Natural killer cell (primary cell): ENCODE measurements around the gene KCNB1. TPM values are rescaled to one million over a fixed set of nuclear protein-coding genes. Genes with fewer than 3 reads are reported as not detected.
"Not testable (repeated sequence)": the region's sequence is repeated elsewhere in the genome, so short reads cannot be mapped to it uniquely, and the experiment has no call there.

Source experiments
- ATAC-seq, 3 donors: fragments of 150-1000 bp in 2 of 3; fragments of 200-7000 bp in 1 of 3; cut with Tn5 transposase; 1 replicate in 1 of 3; 2 replicates in 2 of 3; pipeline ENCODE4 v1.10.0; 2021; ENCODE audit warnings: mild to moderate bottlenecking in 2 of 3, moderate library complexity in 2 of 3
- DNase-seq, 2 donors: peaks; one replicate each; pipeline versions ENCODE4 v3.0.0 to v3.0.0-alpha.2; 2013 to 2021; ENCODE audit warnings: mixed read lengths in 1 of 2
- H3K27ac ChIP-seq: one replicate; pipeline ENCODE4 v1.5.1; 2013; ENCODE audit warnings: mild to moderate bottlenecking, low read length
- H3K27me3 ChIP-seq: one replicate; pipeline ENCODE4 v1.6.1; 2013; ENCODE audit warnings: low read length; ENCODE audit not compliant: control insufficient read depth, insufficient read depth
- H3K36me3 ChIP-seq: one replicate; pipeline ENCODE4 v1.6.1; 2013; ENCODE audit warnings: low read length; ENCODE audit not compliant: control insufficient read depth, insufficient read depth
- H3K4me1 ChIP-seq: one replicate; pipeline ENCODE4 v1.6.1; 2013; ENCODE audit warnings: low read length; ENCODE audit not compliant: control insufficient read depth, insufficient read depth
- H3K4me3 ChIP-seq: one replicate; pipeline ENCODE4 v1.5.1; 2013; ENCODE audit warnings: low read length
- H3K9me3 ChIP-seq: one replicate; pipeline ENCODE4 v1.6.1; 2013; ENCODE audit warnings: low read length; ENCODE audit not compliant: control insufficient read depth, insufficient read depth
- H3K27ac Mint-ChIP-seq, 2 donors: one replicate each; pipeline ENCODE4 v1.8.0; 2022; ENCODE audit warnings: mild to moderate bottlenecking in 2 of 2, mixed read lengths in 2 of 2, moderate library complexity in 1 of 2
- H3K27me3 Mint-ChIP-seq, 2 donors: one replicate each; pipeline ENCODE4 v1.8.0; 2022; ENCODE audit warnings: low read depth in 2 of 2, mixed read lengths in 2 of 2
- H3K36me3 Mint-ChIP-seq: one replicate; pipeline ENCODE4 v1.8.0; 2022; ENCODE audit warnings: mixed read lengths
- H3K4me1 Mint-ChIP-seq, 2 donors: one replicate each; pipeline ENCODE4 v1.8.0; 2022; ENCODE audit warnings: mixed read lengths in 2 of 2
- H3K4me3 Mint-ChIP-seq: one replicate; pipeline ENCODE4 v1.8.0; 2022; ENCODE audit warnings: mild to moderate bottlenecking, moderate library complexity, mixed read lengths
- H3K9me3 Mint-ChIP-seq, 2 donors: one replicate each; pipeline ENCODE4 v1.8.0; 2022; ENCODE audit warnings: mixed read lengths in 2 of 2
- CTCF ChIP-seq: fragments of 200-600 bp; IDR thresholded peaks from one replicate; pipeline ENCODE4 v1.8.0; 2022; ENCODE audit warnings: antibody characterized with exemption
- WGBS: methylation state at CpG from one replicate; pipeline ENCODE4 v1.1.7; 2013; ENCODE audit warnings: missing lambda C conversion rate; ENCODE audit not compliant: insufficient coverage; 5-methylcytosine and 5-hydroxymethylcytosine counted together
- intact Hi-C: fragments of 100-400 bp; cut with micrococcal nuclease; formaldehyde crosslinking; loops from one replicate; pipeline ENCODE4 v1.14.2; 2022
- total RNA-seq, 4 donors: library from RNA; stranded (reverse); fragments of 120-200 nt in 1 of 4; gene quantifications; one replicate each; pipeline versions ENCODE4 v1.2.3 to v1.2.4, GENCODE V29; 2013 to 2022

The KCNB1 gene
- total RNA-seq, 3 donors from 2014 or later (not counting 1 experiment from before 2014, with no cell fraction given), result 0.09 TPM; not detected in 2

- no peak overlapping the region for H3K4me3 ChIP-seq
- no peaks in the 10 kb centered on the region for H3K9me3 ChIP-seq
- WGBS, result 92% methylated on average over 2 of the region's 2 CpGs
- H3K27me3 Mint-ChIP-seq, result peaks cover 32 to 36% of the 10 kb centered on the region in 2 donors
- H3K9me3 Mint-ChIP-seq, result no peaks in the 10 kb centered on the region
- H3K4me1 Mint-ChIP-seq, result peaks cover 13 to 19% of the 10 kb centered on the region in 2 donors
- ATAC-seq, result no peak
- H3K27ac Mint-ChIP-seq, result no peak overlapping the region
- TF ChIP-seq CTCF, result no peak
- no peaks in the 10 kb centered on the region for H3K36me3 ChIP-seq
- peaks cover 28% of the 10 kb centered on the region for H3K4me1 ChIP-seq
- DNase-seq, result no peak
- H3K27ac ChIP-seq, result no peak overlapping the region
- no peak overlapping the region for H3K4me3 Mint-ChIP-seq
- intact Hi-C loops, result no loop called here
- no peaks in the 10 kb centered on the region for H3K36me3 Mint-ChIP-seq
- H3K27me3 ChIP-seq, result peaks cover 21% of the 10 kb centered on the region
Observed at GRCh38 chr20:49316704-49317103, 165.8 kb downstream of the KCNB1 start.

GRCh38 chr20:49315580-49315979 lies 166.9 kb downstream of the KCNB1 start:
- Histone ChIP-seq H3K4me3 (no peak overlapping the region), H3K27ac (no peak overlapping the region), H3K4me1 (peaks cover 28% of the 10 kb centered on the region), H3K9me3 (no peaks in the 10 kb centered on the region), H3K36me3 (no peaks in the 10 kb centered on the region), H3K27me3 (peaks cover 18% of the 10 kb centered on the region)
- Mint-ChIP-seq H3K9me3 (no peaks in the 10 kb centered on the region), H3K27ac (no peak overlapping the region), H3K4me1 (peaks cover 13 to 19% of the 10 kb centered on the region in 2 donors), H3K27me3 (peaks cover 21 to 29% of the 10 kb centered on the region in 2 donors), H3K4me3 (no peak overlapping the region), H3K36me3 (no peaks in the 10 kb centered on the region)
- 67% methylated on average over 1 of the region's 1 CpG for WGBS
- no peak for TF ChIP-seq CTCF
- ATAC-seq, result no peak
- intact Hi-C loops, result no loop called here
- DNase-seq, result no peak

GRCh38 chr20:49314052-49314451 lies 168.4 kb downstream of the KCNB1 start:
- Mint-ChIP-seq H3K27me3 (peaks cover 16 to 20% of the 10 kb centered on the region in 2 donors), H3K4me1 (peaks cover 13 to 15% of the 10 kb centered on the region in 2 donors)
- H3K27ac ChIP-seq, H3K27ac Mint-ChIP-seq, H3K36me3 ChIP-seq, H3K36me3 Mint-ChIP-seq, ATAC-seq, H3K4me3 ChIP-seq, H3K9me3 ChIP-seq, H3K27me3 ChIP-seq, H3K9me3 Mint-ChIP-seq, DNase-seq, H3K4me3 Mint-ChIP-seq, intact Hi-C loops: not testable (repeated sequence)
- 86% methylated on average over 1 of the region's 2 CpGs for WGBS
- peaks cover 23% of the 10 kb centered on the region for H3K4me1 ChIP-seq

Other genes with a start within 250 kb of the KCNB1 start
- 10 to 100 TPM; 55.8 to 58.5 (median 57.8) TPM for gene ZNFX1, start 204.6 kb downstream of the KCNB1 start, total RNA-seq
- gene PTGIS, start 85.5 kb upstream of the KCNB1 start, total RNA-seq, result not detected
- 10 to 100 TPM; 15.5 to 29.1 (median 28.6) TPM for gene B4GALT5, start 231.2 kb upstream of the KCNB1 start, total RNA-seq